ENCODE results near the gene SERTAD3. TPM values are rescaled to one million over a fixed set of nuclear protein-coding genes. Genes with fewer than 3 reads are reported as not detected.

The SERTAD3 gene
- total and polyA plus RNA-seq, 2 donors (not counting 3 experiments of a cell fraction or from before 2014, with no cell fraction given), result 13.3 to 29.9 TPM

DNA sequence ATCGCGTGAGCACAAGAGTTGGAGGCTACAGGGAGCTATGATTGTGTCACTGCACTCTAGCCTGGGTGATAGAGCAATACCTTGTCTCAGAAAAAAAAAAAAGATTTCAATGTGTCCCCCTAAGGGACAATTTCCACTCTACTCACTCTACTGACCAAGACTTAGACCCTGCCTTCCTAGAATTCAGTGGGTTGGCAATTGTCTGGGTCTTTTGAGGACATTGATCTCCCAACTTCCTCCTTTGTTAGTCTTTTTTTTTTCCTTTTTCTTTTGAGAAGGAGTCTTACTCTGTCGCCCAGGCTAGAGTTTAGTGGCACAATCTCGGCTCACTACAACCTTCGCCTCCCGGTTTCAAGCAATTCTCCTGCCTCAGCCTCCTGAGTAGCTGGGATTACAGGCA lies 24.9 kb upstream of the SERTAD3 start:
- Histone ChIP-seq H3K9me1 (replicated peaks; ENCODE audit: control insufficient read depth, extremely low read depth, insufficient read depth, low read length) (no peaks in the 10 kb centered on the region), H3K27ac (ENCODE audit: insufficient read depth, low read depth, low read length) (no peak overlapping the region), H2AFZ (ENCODE audit: low read depth, low read length) (no peak overlapping the region), H3K9me3 (replicated peaks; ENCODE audit: control insufficient read depth, insufficient read depth, low read length) (no peaks in the 10 kb centered on the region), H3K4me3 (replicated peaks in 1 of 3; ENCODE audit: insufficient read depth in 1 of 3, low read depth in 1 of 3, low read length in 3 of 3) (no peak overlapping the region), H4K20me1 (replicated peaks; ENCODE audit: control insufficient read depth, extremely low read depth, insufficient read depth, low read length) (no peaks in the 10 kb centered on the region), H3K27me3 (ENCODE audit: control insufficient read depth in 2 of 2, insufficient read depth in 2 of 2, low read length in 2 of 2) (peaks cover 2 to 5% of the 10 kb centered on the region in 2 experiments), H3K4me1 (ENCODE audit: control insufficient read depth, extremely low read depth, insufficient read depth, low read length) (peaks cover 14% of the 10 kb centered on the region), H3K4me2 (ENCODE audit: insufficient read depth, low read length) (no peak overlapping the region), H3K36me3 (ENCODE audit: control insufficient read depth in 2 of 2, extremely low read depth in 1 of 2, insufficient read depth in 2 of 2, low read length in 2 of 2) (no peaks in the 10 kb centered on the region), H3K79me2 (ENCODE audit: control insufficient read depth, insufficient read depth, low read length) (no peaks in the 10 kb centered on the region), H3K9ac (replicated peaks; ENCODE audit: extremely low read depth, insufficient read depth, low read length) (no peak overlapping the region)
- TF ChIP-seq, protein P1, sequence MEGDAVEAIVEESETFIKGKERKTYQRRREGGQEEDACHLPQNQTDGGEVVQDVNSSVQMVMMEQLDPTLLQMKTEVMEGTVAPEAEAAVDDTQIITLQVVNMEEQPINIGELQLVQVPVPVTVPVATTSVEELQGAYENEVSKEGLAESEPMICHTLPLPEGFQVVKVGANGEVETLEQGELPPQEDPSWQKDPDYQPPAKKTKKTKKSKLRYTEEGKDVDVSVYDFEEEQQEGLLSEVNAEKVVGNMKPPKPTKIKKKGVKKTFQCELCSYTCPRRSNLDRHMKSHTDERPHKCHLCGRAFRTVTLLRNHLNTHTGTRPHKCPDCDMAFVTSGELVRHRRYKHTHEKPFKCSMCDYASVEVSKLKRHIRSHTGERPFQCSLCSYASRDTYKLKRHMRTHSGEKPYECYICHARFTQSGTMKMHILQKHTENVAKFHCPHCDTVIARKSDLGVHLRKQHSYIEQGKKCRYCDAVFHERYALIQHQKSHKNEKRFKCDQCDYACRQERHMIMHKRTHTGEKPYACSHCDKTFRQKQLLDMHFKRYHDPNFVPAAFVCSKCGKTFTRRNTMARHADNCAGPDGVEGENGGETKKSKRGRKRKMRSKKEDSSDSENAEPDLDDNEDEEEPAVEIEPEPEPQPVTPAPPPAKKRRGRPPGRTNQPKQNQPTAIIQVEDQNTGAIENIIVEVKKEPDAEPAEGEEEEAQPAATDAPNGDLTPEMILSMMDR (IDR thresholded peaks at IDR 0.05; ENCODE audit: extremely low read depth in 1 of 2, insufficient read depth in 1 of 2, low read depth in 1 of 2, low read length in 2 of 2), result no peak
- TF ChIP-seq JUN (IDR thresholded peaks at IDR 0.05; ENCODE audit: borderline replicate concordance, insufficient read depth, insufficient read length, low read depth), result no peak
- no peak for TF ChIP-seq GATA2 (IDR thresholded peaks at IDR 0.05; ENCODE audit: insufficient read depth, insufficient read length, low read depth, low read length)
- no peak for TF ChIP-seq MYC (IDR thresholded peaks at IDR 0.05; ENCODE audit: low read depth, low read length)
- TF ChIP-seq POLR2A (IDR thresholded peaks at IDR 0.05; ENCODE audit: low read depth, low read length), result no peak
- no peak for TF ChIP-seq POLR2AphosphoS5 (IDR thresholded peaks at IDR 0.05; ENCODE audit: insufficient read depth, low read depth, low read length)
- TF ChIP-seq EZH2 (IDR thresholded peaks at IDR 0.05; ENCODE audit: borderline replicate concordance, low read depth, low read length, severe bottlenecking), result no peak
- TF ChIP-seq, protein P2, sequence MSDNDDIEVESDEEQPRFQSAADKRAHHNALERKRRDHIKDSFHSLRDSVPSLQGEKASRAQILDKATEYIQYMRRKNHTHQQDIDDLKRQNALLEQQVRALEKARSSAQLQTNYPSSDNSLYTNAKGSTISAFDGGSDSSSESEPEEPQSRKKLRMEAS (IDR thresholded peaks at IDR 0.05; ENCODE audit: insufficient read depth, insufficient read length), result no peak
- TF ChIP-seq FOS (IDR thresholded peaks at IDR 0.05; ENCODE audit: borderline replicate concordance, insufficient read depth, low read length), result no peak
- BruUV-seq (replicated peaks), result no TSS peak
- CTCF ChIA-PET, result interaction anchor here (1.3 kb wide), 1 partner anchor 166 kb away, joined by 3 read pairs; no protein-coding TSS in a partner anchor
- dilution Hi-C loops (cut with MboI; ENCODE audit: extremely low pct_ligation_motif_present, low sequenced_read_pairs), result no loop called here
- FAIRE-seq, result no peak
- intact Hi-C loops (cut with micrococcal nuclease), result loop anchor here (5.0 kb wide), 1 partner anchor 122 kb away; the partner anchor contains the start of genes C19orf47 and PLD3
- no peak for DNase-seq (ENCODE audit: low read depth, low spot score)
- POLR2A ChIA-PET, result no interaction called here

All from endothelial cell of umbilical vein (primary cell).